GM23338 (cell line): ENCODE data around the gene ACTA2. TPM values are rescaled to one million over a fixed set of nuclear protein-coding genes. Genes with fewer than 3 reads are reported as not detected.

Experiments used
- ATAC-seq: fragments of 200-7000 bp; cut with Tn5 transposase; 3 replicates; pipeline ENCODE4 v1.9.1; 2020
- DNase-seq: peaks from one replicate; pipeline ENCODE4 v3.0.0-alpha.2; 2015; ENCODE audit warnings: low spot score
- H2AFZ ChIP-seq: fragments of 200-600 bp; sonication (generic); 2 replicates; pipeline ENCODE4 v1.8.0; 2016; ENCODE audit warnings: antibody characterized with exemption, mild to moderate bottlenecking, moderate library complexity
- H3F3A ChIP-seq: fragments of 200-600 bp; sonication (generic); replicated peaks from 2 replicates; pipeline ENCODE4 v1.8.0; 2017; ENCODE audit warnings: antibody characterized with exemption, mixed run types, low read depth
- H3K27ac ChIP-seq: fragments of 200-600 bp; sonication (generic); 2 replicates; pipeline ENCODE4 v1.6.1; 2016; ENCODE audit warnings: low read depth
- H3K27me3 ChIP-seq: fragments of 200-600 bp; sonication (generic); 2 replicates; pipeline ENCODE4 v1.8.0; 2016; ENCODE audit warnings: mild to moderate bottlenecking, mixed run types, moderate library complexity; ENCODE audit not compliant: insufficient read depth
- H3K36me3 ChIP-seq: fragments of 200-600 bp; sonication (generic); 2 replicates; pipeline ENCODE4 v1.8.0; 2016; ENCODE audit warnings: mild to moderate bottlenecking; ENCODE audit not compliant: insufficient read depth
- H3K4me1 ChIP-seq: fragments of 200-600 bp; sonication (generic); 2 replicates; pipeline ENCODE4 v1.8.0; 2016; ENCODE audit warnings: mild to moderate bottlenecking, moderate library complexity; ENCODE audit not compliant: insufficient read depth
- H3K4me2 ChIP-seq: fragments of 200-600 bp; sonication (generic); 2 replicates; pipeline ENCODE4 v1.7.1; 2017; ENCODE audit warnings: mixed run types
- H3K4me3 ChIP-seq: fragments of 200-600 bp; sonication (generic); 2 replicates; pipeline ENCODE4 v1.6.1; 2016; ENCODE audit warnings: mixed run types
- H3K79me2 ChIP-seq: fragments of 200-600 bp; sonication (generic); replicated peaks from 2 replicates; pipeline ENCODE4 v1.8.0; 2017; ENCODE audit warnings: mild to moderate bottlenecking; ENCODE audit not compliant: insufficient read depth
- H3K9me2 ChIP-seq: fragments of 200-600 bp; sonication (generic); 2 replicates; pipeline ENCODE4 v1.8.0; 2017; ENCODE audit not compliant: insufficient read depth
- H4K20me1 ChIP-seq: fragments of 200-600 bp; sonication (generic); replicated peaks from 2 replicates; pipeline ENCODE4 v1.8.0; 2017; ENCODE audit warnings: mild to moderate bottlenecking; ENCODE audit not compliant: insufficient read depth
- H3K27ac Mint-ChIP-seq: 2 replicates; pipeline ENCODE4 v1.8.0; 2020; ENCODE audit warnings: inconsistent platforms, mild to moderate bottlenecking, moderate library complexity, mixed read lengths
- H3K27me3 Mint-ChIP-seq: 3 replicates; pipeline ENCODE4 v1.8.0; 2022; ENCODE audit warnings: low read depth, mild to moderate bottlenecking, moderate library complexity, mixed read lengths, inconsistent platforms; ENCODE audit not compliant: insufficient read depth, poor library complexity
- H3K36me3 Mint-ChIP-seq: 3 replicates; pipeline ENCODE4 v1.8.0; 2021; ENCODE audit warnings: low read depth, mild to moderate bottlenecking, inconsistent platforms, moderate library complexity, mixed read lengths
- H3K4me1 Mint-ChIP-seq: 3 replicates; pipeline ENCODE4 v1.8.0; 2020; ENCODE audit warnings: mild to moderate bottlenecking, inconsistent platforms, mixed read lengths
- H3K4me3 Mint-ChIP-seq: 3 replicates; pipeline ENCODE4 v1.8.0; 2021; ENCODE audit warnings: moderate library complexity, mild to moderate bottlenecking, inconsistent platforms, mixed read lengths
- H3K9me3 Mint-ChIP-seq: 3 replicates; pipeline ENCODE4 v1.8.0; 2020; ENCODE audit warnings: moderate library complexity, mild to moderate bottlenecking, inconsistent platforms, mixed read lengths
- CREB1 ChIP-seq: fragments of 250-450 bp; sonication (Bioruptor Pico); IDR thresholded peaks from 2 replicates; pipeline ENCODE4 v1.5.0; 2020; ENCODE audit warnings: low read depth, mild to moderate bottlenecking, moderate library complexity
- EZH2 ChIP-seq: fragments of 200-600 bp; sonication (generic); IDR thresholded peaks from one replicate; pipeline ENCODE4 v1.8.0; 2017; ENCODE audit warnings: antibody characterized with exemption, mild to moderate bottlenecking, low read depth; ENCODE audit not compliant: unreplicated experiment
- EZH2phosphoT487 ChIP-seq: fragments of 200-600 bp; sonication (generic); IDR thresholded peaks from one replicate; pipeline ENCODE4 v1.8.1; 2018; ENCODE audit warnings: antibody characterized with exemption; ENCODE audit not compliant: unreplicated experiment
- JUNB ChIP-seq: IDR thresholded peaks from one replicate; pipeline ENCODE4 v1.6.1; 2016; ENCODE audit warnings: antibody characterized with exemption; ENCODE audit not compliant: unreplicated experiment
- NANOG ChIP-seq: IDR thresholded peaks from 2 replicates; pipeline ENCODE4 v1.6.1; 2016; ENCODE audit warnings: antibody characterized with exemption, borderline replicate concordance
- POLR2AphosphoS5 ChIP-seq: IDR thresholded peaks from 2 replicates; pipeline ENCODE4 v1.6.1; 2016; ENCODE audit warnings: antibody characterized with exemption, low read depth
- STAT1 ChIP-seq: IDR thresholded peaks from one replicate; pipeline ENCODE4 v1.6.1; 2016; ENCODE audit warnings: antibody characterized with exemption; ENCODE audit not compliant: unreplicated experiment
- ZNF114 ChIP-seq: fragments of 250-450 bp; sonication (Bioruptor Pico); IDR thresholded peaks from 2 replicates; pipeline ENCODE4 v1.5.0; 2020; ENCODE audit warnings: mild to moderate bottlenecking, moderate library complexity
- ZNF331 ChIP-seq: fragments of 250-450 bp; sonication (Bioruptor Pico); IDR thresholded peaks from 2 replicates; pipeline ENCODE4 v1.5.0; 2020; ENCODE audit warnings: low read depth, mild to moderate bottlenecking, moderate library complexity
- polyA plus RNA-seq: library from polyadenylated mRNA; unstranded; fragments of >200 nt; fragmentation: Nextera tagmentation; extraction: Ambion mirVana; gene quantifications from 2 replicates; pipeline ENCODE4 v1.2.1, GENCODE V29; 2016
- total RNA-seq: library from RNA; depleted of rRNA; stranded (reverse); fragments of >200 nt; shearing (Covaris generic); gene quantifications from 2 replicates; pipeline ENCODE4 v1.2.3, GENCODE V29; 2014
- TF ChIP-seq, protein P1 (sequence below), 2 experiments: fragments of 200-600 bp in 1 of 2; sonication (generic) in 1 of 2; conservative IDR thresholded peaks; 2 replicates each; pipeline versions ENCODE4 v1.5.1 to v1.6.1; 2016 to 2017; ENCODE audit warnings: antibody characterized with exemption in 2 of 2, low read depth in 2 of 2, mild to moderate bottlenecking in 2 of 2, moderate library complexity in 1 of 2
- TF ChIP-seq, protein P2 (sequence below): IDR thresholded peaks from 2 replicates; pipeline ENCODE4 v1.6.1; 2016; ENCODE audit warnings: antibody characterized with exemption

The ACTA2 gene
- total and polyA plus RNA-seq, 2 experiments from 2014 or later: 3.4 to 9.4 TPM

DNA sequence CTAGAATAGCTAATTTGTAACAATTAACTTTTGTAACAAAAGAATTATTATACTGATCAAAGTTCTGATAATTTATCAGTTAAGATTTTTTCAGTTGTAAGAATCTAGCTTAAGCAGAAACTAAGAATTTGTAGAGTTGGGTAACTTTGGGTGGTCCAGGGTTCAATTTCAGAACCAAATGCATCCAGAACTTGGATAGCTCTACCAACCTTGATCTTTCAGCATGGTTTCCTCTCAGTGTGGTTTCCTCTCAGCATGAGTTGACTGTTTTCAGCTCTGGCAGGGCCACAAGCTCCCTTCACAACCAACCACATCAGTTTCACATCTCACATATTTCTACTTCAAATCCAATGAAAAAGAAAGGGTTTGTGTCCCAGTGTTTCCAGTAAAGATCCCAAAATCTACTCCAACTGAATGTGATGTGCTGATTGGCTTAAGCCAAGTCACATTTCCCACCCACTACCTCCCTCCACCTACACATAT, 34.7 kb upstream of the ACTA2 start (continued):
- TF ChIP-seq EZH2phosphoT487 (no peak), STAT1 (no peak)

DNA sequence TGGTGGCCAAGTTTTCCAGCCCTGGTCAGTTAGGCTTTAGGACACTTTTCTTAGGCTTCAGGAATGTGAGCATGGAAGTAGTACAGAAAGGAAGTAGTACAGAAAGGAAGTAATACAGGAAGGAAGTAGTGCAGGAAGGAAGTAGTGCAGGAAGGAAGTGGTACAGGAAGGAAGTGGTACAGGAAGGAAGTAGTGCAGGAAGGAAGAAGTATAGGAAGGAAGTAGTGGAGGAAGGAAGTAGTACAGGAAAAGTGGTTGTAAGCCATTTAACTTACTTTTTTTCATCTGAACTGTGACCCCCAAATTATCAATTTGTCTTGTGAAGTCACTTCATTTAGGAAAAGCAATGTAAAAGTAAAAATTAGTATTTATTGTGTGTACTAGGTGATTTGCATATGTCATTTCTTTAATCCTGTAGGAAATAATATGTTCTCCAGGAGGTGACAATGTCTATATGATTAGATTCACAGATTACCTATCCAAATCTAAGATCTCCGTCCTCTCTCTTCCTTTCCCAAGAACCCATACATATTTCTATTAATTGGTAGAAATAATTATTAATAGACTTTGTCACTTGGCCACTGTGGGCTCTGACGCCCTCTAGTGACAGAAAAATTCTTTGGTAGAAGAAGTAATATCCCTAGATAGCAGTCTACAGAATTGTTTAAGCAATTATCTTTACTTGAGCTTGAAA, 34.1 kb upstream of the ACTA2 start:
- DNase-seq (peak; percentile 60), ATAC-seq (no peak)
- Histone ChIP-seq H3K4me3 (no peak overlapping the region), H3K9me2 (no peaks in the 10 kb centered on the region), H3K27me3 (peaks cover 33% of the 10 kb centered on the region), H3K4me1 (peaks cover 1% of the 10 kb centered on the region; the same call in 1 of the 2 replicates), H3K4me2 (no peak overlapping the region), H2AFZ (no peak overlapping the region), H4K20me1 (no peaks in the 10 kb centered on the region), H3K36me3 (no peaks in the 10 kb centered on the region), H3K27ac (no peak overlapping the region), H3K79me2 (no peaks in the 10 kb centered on the region), H3F3A (no peaks in the 10 kb centered on the region)
- no peak overlapping the region for H3K27ac Mint-ChIP-seq
- H3K4me1 Mint-ChIP-seq: peaks cover 15% of the 10 kb centered on the region
- no peaks in the 10 kb centered on the region for H3K9me3 Mint-ChIP-seq
- peaks cover 20% of the 10 kb centered on the region for H3K27me3 Mint-ChIP-seq
- no peak for TF ChIP-seq CREB1 (CRISPR knock-in tag)
- TF ChIP-seq, protein P1, sequence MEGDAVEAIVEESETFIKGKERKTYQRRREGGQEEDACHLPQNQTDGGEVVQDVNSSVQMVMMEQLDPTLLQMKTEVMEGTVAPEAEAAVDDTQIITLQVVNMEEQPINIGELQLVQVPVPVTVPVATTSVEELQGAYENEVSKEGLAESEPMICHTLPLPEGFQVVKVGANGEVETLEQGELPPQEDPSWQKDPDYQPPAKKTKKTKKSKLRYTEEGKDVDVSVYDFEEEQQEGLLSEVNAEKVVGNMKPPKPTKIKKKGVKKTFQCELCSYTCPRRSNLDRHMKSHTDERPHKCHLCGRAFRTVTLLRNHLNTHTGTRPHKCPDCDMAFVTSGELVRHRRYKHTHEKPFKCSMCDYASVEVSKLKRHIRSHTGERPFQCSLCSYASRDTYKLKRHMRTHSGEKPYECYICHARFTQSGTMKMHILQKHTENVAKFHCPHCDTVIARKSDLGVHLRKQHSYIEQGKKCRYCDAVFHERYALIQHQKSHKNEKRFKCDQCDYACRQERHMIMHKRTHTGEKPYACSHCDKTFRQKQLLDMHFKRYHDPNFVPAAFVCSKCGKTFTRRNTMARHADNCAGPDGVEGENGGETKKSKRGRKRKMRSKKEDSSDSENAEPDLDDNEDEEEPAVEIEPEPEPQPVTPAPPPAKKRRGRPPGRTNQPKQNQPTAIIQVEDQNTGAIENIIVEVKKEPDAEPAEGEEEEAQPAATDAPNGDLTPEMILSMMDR (conservative IDR thresholded peaks at IDR 0.05; ENCODE audit: low read depth in 2 of 2): peak; percentile 65 to 90
- no peaks in the 10 kb centered on the region for H3K36me3 Mint-ChIP-seq
- H3K4me3 Mint-ChIP-seq: no peak overlapping the region

DNA sequence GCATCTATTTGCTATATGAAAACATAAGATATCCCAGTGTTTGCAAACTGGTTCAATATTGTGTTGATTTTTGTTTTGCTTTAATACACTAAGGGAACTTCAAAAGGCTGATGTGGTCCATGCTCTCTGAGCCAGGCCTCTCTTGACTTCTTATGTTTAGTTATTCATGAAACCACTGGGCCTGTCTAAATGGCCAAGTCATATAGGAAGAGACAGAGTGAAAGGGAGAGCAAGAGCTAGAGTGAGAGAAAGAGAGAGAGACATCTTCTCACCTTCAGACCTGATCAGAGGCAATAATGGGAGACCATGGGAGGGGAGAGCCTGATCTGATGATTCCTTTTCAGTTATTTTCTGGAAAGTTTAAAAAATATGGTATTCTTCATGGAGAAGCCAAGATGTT, 32.0 kb upstream of the ACTA2 start:
- peaks cover 4% of the 10 kb centered on the region for H3K27me3 Mint-ChIP-seq
- Histone ChIP-seq H2AFZ (no peak overlapping the region), H3K27ac (no peak overlapping the region), H3K27me3 (peaks cover 11% of the 10 kb centered on the region), H3K36me3 (no peaks in the 10 kb centered on the region), H3K9me2 (no peaks in the 10 kb centered on the region), H3K79me2 (no peaks in the 10 kb centered on the region), H3F3A (no peaks in the 10 kb centered on the region), H4K20me1 (no peaks in the 10 kb centered on the region), H3K4me2 (no peak overlapping the region), H3K4me3 (no peak overlapping the region), H3K4me1 (no peaks in the 10 kb centered on the region; the same call in 1 of the 2 replicates)
- H3K4me3 Mint-ChIP-seq: no peak overlapping the region
- no peaks in the 10 kb centered on the region for H3K9me3 Mint-ChIP-seq
- H3K4me1 Mint-ChIP-seq: peaks cover 5% of the 10 kb centered on the region; the same call in 2 of the 3 replicates
- no peak for ATAC-seq
- DNase-seq: no peak
- no peaks in the 10 kb centered on the region for H3K36me3 Mint-ChIP-seq
- no peak overlapping the region for H3K27ac Mint-ChIP-seq
- TF ChIP-seq POLR2AphosphoS5 (no peak), ZNF114 (CRISPR knock-in tag) (no peak), STAT1 (no peak), NANOG (no peak), CREB1 (CRISPR knock-in tag) (no peak), EZH2 (no peak), ZNF331 (no peak), EZH2phosphoT487 (no peak), JUNB (no peak)
- TF ChIP-seq, protein P1 (conservative IDR thresholded peaks at IDR 0.05; ENCODE audit: low read depth in 2 of 2): no peak
- TF ChIP-seq, protein P2, sequence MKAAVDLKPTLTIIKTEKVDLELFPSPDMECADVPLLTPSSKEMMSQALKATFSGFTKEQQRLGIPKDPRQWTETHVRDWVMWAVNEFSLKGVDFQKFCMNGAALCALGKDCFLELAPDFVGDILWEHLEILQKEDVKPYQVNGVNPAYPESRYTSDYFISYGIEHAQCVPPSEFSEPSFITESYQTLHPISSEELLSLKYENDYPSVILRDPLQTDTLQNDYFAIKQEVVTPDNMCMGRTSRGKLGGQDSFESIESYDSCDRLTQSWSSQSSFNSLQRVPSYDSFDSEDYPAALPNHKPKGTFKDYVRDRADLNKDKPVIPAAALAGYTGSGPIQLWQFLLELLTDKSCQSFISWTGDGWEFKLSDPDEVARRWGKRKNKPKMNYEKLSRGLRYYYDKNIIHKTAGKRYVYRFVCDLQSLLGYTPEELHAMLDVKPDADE: no peak
